Measurements from ENCODE around the gene CCL5.

Gene CCL5

DNA sequence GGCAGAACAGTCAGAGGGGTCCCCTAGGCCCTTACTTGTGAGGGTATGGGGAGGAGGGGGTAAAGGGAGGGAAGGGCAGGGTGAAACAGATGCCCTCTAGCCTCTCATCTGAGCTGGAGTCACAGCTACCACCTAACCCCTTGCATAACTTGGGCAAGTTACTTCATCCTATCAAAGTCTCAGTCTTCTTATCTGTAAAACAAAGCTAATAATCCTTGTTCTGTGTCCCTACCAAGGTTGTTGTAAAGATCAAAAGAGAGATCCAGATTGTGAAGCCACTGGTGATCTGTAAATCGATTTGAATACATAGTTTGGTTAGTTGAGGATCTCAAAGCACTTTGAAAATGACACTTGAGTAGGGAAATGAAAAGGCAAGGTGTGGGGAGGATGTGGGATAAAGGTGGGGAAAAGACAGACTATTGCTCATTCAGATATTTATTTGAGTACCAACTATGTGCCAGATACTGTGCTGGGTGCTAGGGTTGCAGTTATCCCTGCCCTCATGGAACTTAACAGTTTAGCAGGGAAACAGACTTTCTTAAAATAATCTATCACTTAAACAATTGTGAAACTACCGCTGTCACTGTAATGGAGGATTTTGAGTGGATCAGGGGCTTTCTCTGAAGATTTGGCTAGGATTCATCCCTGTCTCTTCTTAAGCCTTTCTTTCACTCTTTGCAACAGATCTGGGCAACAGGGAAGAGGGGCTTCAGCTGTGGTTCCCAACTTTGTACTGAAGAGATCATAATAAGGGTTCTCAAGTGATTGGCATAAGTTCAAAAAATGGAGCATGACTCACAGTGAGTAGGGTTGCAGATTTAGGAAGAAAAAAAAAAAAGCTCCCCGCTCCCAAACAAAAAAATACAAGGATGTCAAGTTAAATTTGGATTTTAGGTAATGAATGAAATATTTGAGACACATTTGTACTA, 14.5 kb downstream of the CCL5 start:
- no peak for DNase-seq

- DNase-seq = no peak
These were observed 15.3 kb downstream of the CCL5 start for GRCh38 chr17:35864853-35865252.

- DNase-seq = no peak
These were observed 23.6 kb downstream of the CCL5 start for GRCh38 chr17:35856603-35857002.

DNA sequence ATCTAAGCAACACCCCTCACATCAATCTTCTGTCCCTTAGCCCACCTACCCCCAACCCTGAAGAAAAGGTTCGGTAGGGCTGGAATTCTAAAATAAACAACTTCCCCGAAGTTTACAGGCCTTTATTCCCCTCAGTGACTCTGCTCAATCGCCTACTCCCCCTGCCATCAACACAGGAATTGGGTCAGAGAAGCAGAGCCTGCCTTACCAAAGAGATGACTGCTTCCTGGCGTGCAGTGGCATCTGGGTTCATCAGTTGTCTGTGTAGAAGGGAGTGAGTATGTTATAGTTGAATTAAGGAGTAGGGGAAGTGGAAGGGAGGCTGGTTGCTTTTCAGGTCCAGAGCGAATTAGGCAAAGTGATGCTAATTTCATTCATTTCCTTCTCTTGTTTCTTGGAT, 24.2 kb downstream of the CCL5 start:
- no peak for DNase-seq

DNA sequence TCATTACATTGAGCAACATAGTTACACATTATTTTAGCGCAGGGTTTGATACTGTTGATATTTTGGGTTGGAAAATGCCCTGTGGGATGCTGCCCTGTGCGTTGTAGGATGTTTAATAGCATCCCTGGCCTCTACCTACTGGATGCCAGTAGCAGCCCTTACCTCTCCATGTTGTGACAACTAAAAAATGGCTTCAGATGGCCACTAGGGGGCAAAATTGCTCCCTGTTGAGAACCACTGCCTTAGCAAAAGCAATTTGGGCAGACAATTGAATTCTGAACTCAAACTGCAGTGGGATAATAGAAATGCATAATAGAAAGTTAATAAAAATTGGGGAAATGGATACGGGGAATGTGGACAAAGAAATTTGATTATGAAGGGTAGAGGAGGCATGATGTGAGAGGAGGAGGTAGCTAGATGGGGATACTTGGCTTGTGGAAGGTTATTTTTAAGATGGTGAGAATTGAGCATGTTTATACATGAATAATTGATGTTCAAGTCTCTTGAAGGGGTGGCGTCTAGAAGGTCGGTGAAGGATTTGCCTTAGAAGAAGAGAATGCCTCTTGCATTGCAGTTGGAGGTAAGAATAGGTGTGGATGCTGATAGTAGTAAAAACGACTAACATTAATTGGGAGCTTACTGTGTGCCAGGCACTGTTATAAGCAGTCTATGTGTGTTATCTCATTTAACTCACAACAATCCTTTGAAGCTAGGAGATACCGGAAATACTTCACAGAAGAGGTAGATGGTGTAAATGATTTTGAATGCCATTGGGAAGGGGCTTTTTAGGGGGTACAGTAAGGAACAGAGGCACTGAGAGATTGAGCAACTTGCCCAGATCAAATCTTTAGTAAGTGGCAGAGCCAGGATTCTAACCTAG, 30.5 kb downstream of the CCL5 start:
- DNase-seq = peak; percentile 74

DNA sequence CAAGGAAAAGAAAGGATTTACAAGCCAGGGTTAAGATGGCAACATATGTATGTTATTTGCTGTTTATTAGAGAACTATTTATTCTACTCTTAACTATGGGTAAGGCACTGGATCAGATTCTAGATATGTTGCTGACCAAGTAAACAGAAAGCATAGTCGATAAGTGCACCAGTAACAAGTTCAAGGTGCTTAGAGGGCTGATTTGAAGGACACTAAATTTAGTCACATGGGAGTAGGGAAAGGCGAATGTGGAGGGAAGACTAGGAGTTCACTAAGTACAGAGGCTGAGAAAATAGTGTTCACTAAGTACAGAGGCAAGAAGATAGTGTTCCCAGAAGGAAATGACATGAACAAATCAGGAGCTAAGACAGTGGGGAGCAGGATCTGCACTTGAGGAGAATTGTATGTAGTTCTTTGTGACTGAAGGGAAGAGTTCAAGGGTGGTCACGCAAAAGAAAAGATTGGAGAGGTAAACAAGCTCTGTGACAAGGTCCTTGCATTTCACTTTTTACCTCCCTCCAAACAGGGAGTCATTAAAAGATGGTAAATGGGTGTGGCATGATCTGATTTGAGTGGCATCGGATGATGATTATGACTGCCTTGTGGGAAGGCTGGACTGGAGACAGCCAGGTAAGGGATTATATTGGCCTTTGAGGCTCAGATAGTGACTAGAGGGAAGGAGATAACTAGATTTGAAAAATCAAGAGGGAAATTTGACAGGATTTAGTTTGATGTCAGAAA, 32.4 kb downstream of the CCL5 start:
- no peak for DNase-seq

DNA sequence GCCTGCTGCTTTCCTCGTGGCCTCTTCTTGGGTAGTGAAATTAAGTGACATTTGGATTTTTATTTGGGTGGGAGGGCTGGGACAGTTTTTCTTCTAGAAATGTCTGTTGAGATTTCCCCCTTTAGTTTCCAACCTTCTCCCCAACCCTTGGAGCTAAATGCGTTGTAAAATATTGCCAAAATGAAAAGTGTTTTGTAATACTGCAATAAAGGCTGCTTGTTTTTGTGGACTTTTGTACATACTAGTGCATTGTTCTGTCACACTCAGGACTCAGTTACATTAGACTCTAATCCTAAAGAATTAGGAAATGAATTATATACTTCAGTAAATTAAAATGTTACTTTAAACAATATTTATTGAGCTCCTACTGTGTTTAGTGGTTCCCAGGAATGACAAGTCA, 33.2 kb downstream of the CCL5 start:
- DNase-seq = no peak

- no peak for DNase-seq
These were observed 33.9 kb downstream of the CCL5 start for GRCh38 chr17:35846055-35846809.

- DNase-seq = no peak
These were observed 35.6 kb downstream of the CCL5 start for GRCh38 chr17:35844547-35844946.

- no peak for DNase-seq
These were observed 36.5 kb downstream of the CCL5 start for GRCh38 chr17:35843698-35844097.

- DNase-seq = no peak
These were observed 37.9 kb downstream of the CCL5 start for GRCh38 chr17:35842239-35842638.

DNA sequence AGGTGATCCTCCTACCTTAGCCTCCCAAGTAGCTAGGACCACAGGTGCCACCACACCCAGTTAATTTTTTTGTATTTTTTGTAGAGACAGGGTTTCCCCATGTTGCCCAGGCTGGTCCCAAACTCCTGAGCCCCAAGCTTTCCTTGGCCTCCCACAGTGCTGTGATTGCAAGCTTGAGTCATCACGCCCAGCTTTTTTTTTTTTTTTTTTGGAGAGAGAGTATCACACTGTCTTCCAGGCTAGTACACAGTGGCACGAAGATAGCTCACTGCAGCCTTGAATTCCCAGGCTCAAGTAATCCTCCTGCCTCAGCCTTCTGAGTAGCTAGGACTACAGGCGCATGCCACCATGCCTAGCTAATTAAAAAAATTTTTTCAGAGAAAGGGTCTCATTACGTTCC, 38.7 kb downstream of the CCL5 start:
- no peak for DNase-seq

DNA sequence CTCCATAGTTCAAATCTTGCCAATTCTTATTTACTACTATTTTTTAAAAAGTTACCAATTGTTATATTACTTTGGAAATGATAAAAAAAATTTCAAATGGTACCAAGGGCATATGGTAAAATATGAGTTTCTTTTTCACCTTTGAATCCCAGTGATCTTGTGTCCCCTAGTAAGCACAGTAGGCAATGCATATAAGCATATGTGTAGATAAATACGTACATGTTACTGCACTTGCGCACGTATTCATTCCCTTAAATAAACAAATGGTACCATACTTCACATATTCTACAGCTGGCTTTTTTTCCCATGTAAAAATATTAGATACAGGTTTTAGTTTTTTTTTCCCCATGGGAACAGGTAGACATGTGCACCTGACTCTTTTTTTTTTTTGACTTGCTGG, 39.1 kb downstream of the CCL5 start:
- no peak for DNase-seq

GRCh38 chr17:35825206-35825605, 55.0 kb downstream of the CCL5 start:
- DNase-seq = no peak

All from CD4-positive, alpha-beta T cell treated with Interleukin-4 for 4 hours (primary cell).